Stimulated activated effector memory CD8-positive, alpha-beta T cell treated with anti-CD3 and anti-CD28 coated beads, Interleukin-12 subunit alpha, Interleukin-12 subunit beta, amount 100 ng/mL, for 72 hours (primary cell): ENCODE data around the gene CACNA2D1.

Experiments
- ATAC-seq: fragments of 150-1000 bp; cut with Tn5 transposase; 2 replicates; pipeline ENCODE4 v1.10.0; 2021
- DNase-seq, 2 donors: peaks; one replicate each; pipeline ENCODE4 v3.0.0; 2021 to 2022; ENCODE audit warnings: low spot score in 2 of 2
- H3K27ac Mint-ChIP-seq: one replicate; pipeline ENCODE4 v1.8.0; 2022; ENCODE audit warnings: mild to moderate bottlenecking, mixed read lengths
- H3K36me3 Mint-ChIP-seq: one replicate; pipeline ENCODE4 v1.8.0; 2022; ENCODE audit warnings: mild to moderate bottlenecking, mixed read lengths
- H3K4me1 Mint-ChIP-seq: one replicate; pipeline ENCODE4 v1.8.0; 2022; ENCODE audit warnings: mixed read lengths
- H3K4me3 Mint-ChIP-seq: one replicate; pipeline ENCODE4 v1.8.0; 2022; ENCODE audit warnings: mild to moderate bottlenecking, mixed read lengths
- H3K9me3 Mint-ChIP-seq: one replicate; pipeline ENCODE4 v1.8.0; 2022; ENCODE audit warnings: mixed read lengths

The CACNA2D1 gene

DNA sequence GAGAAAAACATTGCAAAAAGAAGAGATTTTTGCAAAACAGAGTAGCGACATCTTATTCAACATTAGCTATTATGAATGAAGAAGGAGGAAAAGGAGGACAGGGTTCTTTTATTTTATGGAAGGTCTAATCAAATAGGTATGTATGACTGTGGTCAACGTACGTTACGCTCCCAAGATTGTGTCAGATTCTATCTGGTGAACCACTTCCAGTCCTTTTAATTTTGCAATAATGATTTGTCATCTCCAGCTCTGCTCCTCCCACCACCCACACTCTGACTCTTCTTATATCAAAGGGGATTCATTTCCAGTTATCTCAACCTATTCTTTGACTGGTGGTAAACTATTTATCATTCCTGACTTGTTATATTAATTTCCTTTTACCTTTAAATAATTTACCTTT is 259.9 kb downstream of the CACNA2D1 start:
- DNase-seq (no peak), ATAC-seq (no peak)
- Mint-ChIP-seq H3K27ac (no peak overlapping the region), H3K4me3 (no peak overlapping the region), H3K9me3 (peaks cover 12% of the 10 kb centered on the region), H3K4me1 (no peaks in the 10 kb centered on the region), H3K36me3 (no peaks in the 10 kb centered on the region)

DNA sequence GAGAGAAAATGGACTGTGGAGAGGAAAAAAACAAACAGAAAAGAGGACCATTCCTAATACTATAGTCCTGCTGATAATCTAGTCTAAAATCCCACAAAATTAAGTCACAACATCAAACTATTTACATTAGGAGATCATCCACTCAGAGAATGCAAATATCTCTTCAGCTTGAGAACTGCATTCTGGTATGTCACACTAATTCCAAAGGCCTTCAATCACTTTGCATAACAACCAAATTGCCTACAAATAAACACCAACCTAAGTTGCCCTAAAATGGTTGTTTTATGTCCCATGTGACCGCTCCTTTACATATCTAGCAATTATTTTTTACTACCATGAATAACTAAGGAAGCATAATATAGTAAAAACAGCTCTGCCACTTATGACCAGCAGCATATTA is 264.3 kb downstream of the CACNA2D1 start:
- H3K4me1 Mint-ChIP-seq: no peaks in the 10 kb centered on the region
- H3K27ac Mint-ChIP-seq: no peak overlapping the region

GRCh38 chr7:82175319-82175718 is 268.3 kb downstream of the CACNA2D1 start:
- ATAC-seq: no peak
- no peak overlapping the region for H3K4me3 Mint-ChIP-seq
- no peak overlapping the region for H3K27ac Mint-ChIP-seq
- no peaks in the 10 kb centered on the region for H3K4me1 Mint-ChIP-seq
- no peaks in the 10 kb centered on the region for H3K36me3 Mint-ChIP-seq
- no peak for DNase-seq
- H3K9me3 Mint-ChIP-seq: peaks cover 8% of the 10 kb centered on the region

More for the DNA sequence above, 264.3 kb downstream of the CACNA2D1 start:
- H3K9me3 Mint-ChIP-seq: peaks cover 10% of the 10 kb centered on the region
- ATAC-seq: no peak
- no peak overlapping the region for H3K4me3 Mint-ChIP-seq
- H3K36me3 Mint-ChIP-seq: no peaks in the 10 kb centered on the region
- DNase-seq: no peak

- DNase-seq: no peak
- H3K4me1 Mint-ChIP-seq: no peaks in the 10 kb centered on the region
- H3K36me3 Mint-ChIP-seq: no peaks in the 10 kb centered on the region
- no peak for ATAC-seq
- H3K4me3 Mint-ChIP-seq: no peak overlapping the region
- H3K27ac Mint-ChIP-seq: no peak overlapping the region
- peaks cover 8% of the 10 kb centered on the region for H3K9me3 Mint-ChIP-seq
Observed at GRCh38 chr7:82173400-82174021, 270.1 kb downstream of the CACNA2D1 start.

DNA sequence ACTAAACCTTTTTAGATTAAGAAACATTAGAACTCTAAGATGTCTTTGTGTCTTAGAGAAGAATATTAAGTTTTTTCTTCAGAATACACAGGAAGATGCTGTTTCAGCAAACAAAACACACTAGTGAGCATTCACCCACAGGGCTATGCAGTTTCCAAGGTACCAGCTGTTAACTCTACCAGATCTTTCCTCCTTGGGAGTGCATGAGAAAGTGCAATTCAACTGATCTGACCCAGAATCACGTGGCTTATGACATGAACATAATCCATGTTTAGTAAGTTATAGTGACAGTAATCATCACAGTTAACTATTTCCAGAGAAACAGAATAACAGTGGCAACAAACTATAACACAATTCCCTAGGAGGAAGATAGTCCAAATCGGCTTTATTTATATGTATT is 270.7 kb downstream of the CACNA2D1 start:
- Mint-ChIP-seq H3K27ac (no peak overlapping the region), H3K4me1 (no peaks in the 10 kb centered on the region), H3K36me3 (no peaks in the 10 kb centered on the region), H3K4me3 (no peak overlapping the region), H3K9me3 (peaks cover 3% of the 10 kb centered on the region)
- ATAC-seq (no peak), DNase-seq (no peak)

- Mint-ChIP-seq H3K4me3 (no peak overlapping the region), H3K9me3 (peaks cover 3% of the 10 kb centered on the region), H3K27ac (no peak overlapping the region)
Observed at GRCh38 chr7:82172017-82172416, 271.6 kb downstream of the CACNA2D1 start.

DNA sequence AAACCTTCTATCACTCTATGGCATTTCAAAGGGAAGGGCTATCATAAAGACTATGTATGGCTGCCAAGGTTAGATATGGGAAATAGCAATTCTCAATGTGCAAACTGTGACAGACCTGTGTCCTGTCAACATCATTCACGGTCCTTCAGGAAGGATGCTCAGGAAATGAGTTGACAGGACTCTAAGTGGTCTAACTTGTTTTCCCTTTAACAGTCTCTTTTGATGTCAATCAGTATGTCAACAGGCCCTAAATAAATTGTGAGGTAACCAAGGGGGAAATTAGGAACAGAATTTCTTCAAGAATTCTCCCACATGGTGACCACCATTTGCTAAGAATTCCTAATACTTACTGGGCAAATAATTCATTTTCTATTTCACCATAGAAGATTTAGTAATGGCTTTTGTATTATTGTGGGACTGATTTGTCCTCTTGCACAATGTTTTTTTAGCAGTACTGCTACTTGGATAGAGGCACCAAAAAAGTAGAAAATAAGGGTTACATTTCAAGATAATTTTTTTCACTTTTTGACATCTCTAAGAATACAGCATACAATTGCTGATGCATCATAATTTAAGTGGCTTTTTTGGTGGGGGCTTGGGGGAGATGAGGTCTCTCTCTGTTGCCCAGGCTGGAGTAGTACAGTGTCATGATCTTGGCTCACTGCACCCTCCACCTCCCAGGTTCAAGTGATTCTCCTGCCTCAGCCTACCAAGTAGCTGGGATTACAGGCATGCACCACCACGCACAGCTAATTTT is 275.8 kb downstream of the CACNA2D1 start:
- H3K27ac Mint-ChIP-seq: no peak overlapping the region
- ATAC-seq: no peak
- H3K4me3 Mint-ChIP-seq: no peak overlapping the region
- peaks cover 3% of the 10 kb centered on the region for H3K9me3 Mint-ChIP-seq
- no peaks in the 10 kb centered on the region for H3K4me1 Mint-ChIP-seq
- DNase-seq: no peak
- H3K36me3 Mint-ChIP-seq: no peaks in the 10 kb centered on the region

More at GRCh38 chr7:82172017-82172416, 271.6 kb downstream of the CACNA2D1 start:
- Mint-ChIP-seq H3K36me3 (no peaks in the 10 kb centered on the region), H3K4me1 (no peaks in the 10 kb centered on the region)
- DNase-seq: no peak
- no peak for ATAC-seq

DNA sequence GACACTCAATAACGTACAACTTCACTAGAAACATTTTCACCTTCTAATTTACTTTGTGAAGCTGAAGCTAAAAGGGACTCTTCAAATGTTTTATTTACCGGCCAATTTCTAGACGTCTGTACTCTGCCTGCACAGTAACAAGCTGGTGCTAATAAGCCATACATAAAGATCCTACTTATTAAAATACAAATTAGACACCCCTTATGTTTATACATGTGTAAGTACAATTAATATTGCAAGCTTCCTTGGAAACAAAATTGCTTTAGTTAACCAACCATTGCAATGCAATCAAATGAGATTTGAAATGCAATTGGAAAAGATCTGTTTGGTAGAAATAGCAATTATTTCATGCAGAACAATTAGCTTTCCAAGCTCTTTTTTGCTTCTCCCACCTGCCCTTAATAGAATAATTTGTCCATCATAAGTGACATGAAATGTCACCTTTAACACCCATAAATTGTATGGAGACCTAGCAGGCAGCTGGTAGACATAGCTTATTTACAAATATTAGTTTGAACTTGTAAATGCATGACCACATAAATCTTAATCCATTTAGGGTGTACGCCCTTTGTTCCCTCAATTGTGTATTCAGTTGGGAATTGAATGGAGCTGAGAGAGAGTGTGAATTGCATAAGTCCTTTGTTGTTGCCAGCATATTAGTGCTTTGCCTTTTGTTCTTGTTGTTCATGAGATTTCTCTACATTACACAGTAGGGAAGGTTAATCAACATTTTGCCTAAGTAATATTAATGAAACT is 277.1 kb downstream of the CACNA2D1 start:
- Mint-ChIP-seq H3K9me3 (peaks cover 8% of the 10 kb centered on the region), H3K4me1 (no peaks in the 10 kb centered on the region), H3K4me3 (no peak overlapping the region), H3K36me3 (no peaks in the 10 kb centered on the region), H3K27ac (no peak overlapping the region)
- DNase-seq: no peak
- ATAC-seq: no peak

DNA sequence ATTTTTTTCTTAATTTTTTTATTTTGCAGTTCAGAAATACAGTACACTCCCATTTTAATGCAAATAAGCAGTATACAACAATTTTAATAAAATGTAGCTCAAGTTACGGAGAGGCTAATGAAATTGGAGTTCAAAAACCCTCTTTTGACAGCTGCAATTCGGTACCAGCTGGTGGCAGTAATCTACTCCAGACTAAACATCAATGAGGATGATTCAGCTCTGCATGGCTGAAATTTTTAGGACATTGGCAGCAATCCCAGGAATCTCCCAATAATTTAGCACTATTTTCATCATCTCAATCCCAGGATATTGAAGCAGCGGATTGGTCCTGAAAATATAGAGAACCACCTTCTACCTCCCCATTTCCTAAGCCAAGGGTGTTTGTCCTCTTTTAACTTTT is 278.8 kb downstream of the CACNA2D1 start:
- Mint-ChIP-seq H3K4me3 (no peak overlapping the region), H3K36me3 (no peaks in the 10 kb centered on the region)

DNA sequence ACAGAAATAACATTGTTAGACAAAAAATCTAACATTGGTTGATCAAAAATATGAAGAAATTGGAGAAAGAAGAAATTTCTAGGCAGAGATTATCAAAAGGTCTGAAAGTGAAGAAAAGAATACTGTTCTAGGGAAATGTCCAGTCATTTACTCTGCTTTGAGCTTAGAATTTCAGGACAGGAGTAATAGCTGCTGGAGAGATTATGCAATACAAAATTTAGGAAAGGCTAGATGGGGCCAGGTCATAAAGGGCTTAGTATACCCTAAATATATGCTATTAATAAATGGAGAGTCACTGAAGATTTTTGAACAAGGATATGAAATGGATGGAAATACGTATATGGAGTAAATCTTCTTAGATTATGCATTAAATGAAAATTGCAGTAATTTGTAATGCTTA is 279.2 kb downstream of the CACNA2D1 start:
- no peak for ATAC-seq
- H3K27ac Mint-ChIP-seq: no peak overlapping the region
- H3K36me3 Mint-ChIP-seq: no peaks in the 10 kb centered on the region
- H3K9me3 Mint-ChIP-seq: peaks cover 11% of the 10 kb centered on the region
- no peak for DNase-seq
- H3K4me3 Mint-ChIP-seq: no peak overlapping the region
- no peaks in the 10 kb centered on the region for H3K4me1 Mint-ChIP-seq

More for the DNA sequence above, 278.8 kb downstream of the CACNA2D1 start:
- ATAC-seq (no peak), DNase-seq (no peak)
- Mint-ChIP-seq H3K9me3 (peaks cover 11% of the 10 kb centered on the region), H3K27ac (no peak overlapping the region), H3K4me1 (no peaks in the 10 kb centered on the region)

DNA sequence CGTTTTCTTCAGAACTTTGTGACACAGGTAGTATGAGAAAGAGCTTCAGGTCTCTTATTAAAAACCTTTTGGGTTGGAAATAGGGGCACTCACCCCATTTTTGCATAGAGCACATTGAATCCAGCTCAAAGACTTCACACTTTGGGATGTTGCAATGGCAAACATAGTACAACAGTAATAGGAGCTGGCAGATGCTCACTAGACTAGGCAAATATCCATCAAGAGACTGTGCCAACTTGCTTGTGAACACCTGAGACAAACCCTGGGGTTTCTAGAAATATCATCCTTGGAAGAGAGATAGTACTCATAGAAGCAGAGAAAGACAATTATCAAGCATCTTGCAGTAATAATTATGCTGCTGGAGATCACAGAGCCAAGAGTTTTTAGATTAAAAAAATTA is 280.0 kb downstream of the CACNA2D1 start:
- H3K4me3 Mint-ChIP-seq: no peak overlapping the region
- H3K4me1 Mint-ChIP-seq: no peaks in the 10 kb centered on the region
- DNase-seq: no peak
- H3K9me3 Mint-ChIP-seq: peaks cover 13% of the 10 kb centered on the region
- H3K36me3 Mint-ChIP-seq: no peaks in the 10 kb centered on the region
- ATAC-seq: no peak
- no peak overlapping the region for H3K27ac Mint-ChIP-seq

DNA sequence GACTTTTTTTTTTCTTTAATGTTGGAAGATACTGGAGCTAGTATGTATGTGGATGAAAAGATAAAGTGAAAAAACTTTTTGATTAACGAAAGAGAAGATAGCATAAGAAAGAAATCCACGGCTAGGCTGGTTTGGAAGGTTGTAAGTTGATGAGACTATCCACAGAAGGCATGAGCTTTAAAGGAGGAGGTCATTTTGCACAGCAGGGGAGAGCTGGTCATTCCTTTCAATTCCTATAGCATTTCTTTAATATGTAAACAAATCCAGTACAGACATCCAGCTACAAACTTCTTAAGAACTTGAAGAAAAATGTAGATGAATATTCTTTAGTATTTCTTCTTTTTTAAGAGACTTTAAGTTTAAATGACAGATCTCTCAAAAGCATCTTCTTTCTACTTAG is 281.3 kb downstream of the CACNA2D1 start:
- DNase-seq (no peak), ATAC-seq (no peak)
- H3K4me1 Mint-ChIP-seq: no peaks in the 10 kb centered on the region
- peaks cover 13% of the 10 kb centered on the region for H3K9me3 Mint-ChIP-seq
- H3K4me3 Mint-ChIP-seq: no peak overlapping the region
- H3K27ac Mint-ChIP-seq: no peak overlapping the region
- H3K36me3 Mint-ChIP-seq: no peaks in the 10 kb centered on the region

GRCh38 chr7:82158327-82158726 is 285.2 kb downstream of the CACNA2D1 start:
- peaks cover 13% of the 10 kb centered on the region for H3K9me3 Mint-ChIP-seq
- no peak overlapping the region for H3K4me3 Mint-ChIP-seq
- H3K27ac Mint-ChIP-seq: no peak overlapping the region
- DNase-seq (no peak), ATAC-seq (no peak)
- H3K4me1 Mint-ChIP-seq: no peaks in the 10 kb centered on the region
- no peaks in the 10 kb centered on the region for H3K36me3 Mint-ChIP-seq

DNA sequence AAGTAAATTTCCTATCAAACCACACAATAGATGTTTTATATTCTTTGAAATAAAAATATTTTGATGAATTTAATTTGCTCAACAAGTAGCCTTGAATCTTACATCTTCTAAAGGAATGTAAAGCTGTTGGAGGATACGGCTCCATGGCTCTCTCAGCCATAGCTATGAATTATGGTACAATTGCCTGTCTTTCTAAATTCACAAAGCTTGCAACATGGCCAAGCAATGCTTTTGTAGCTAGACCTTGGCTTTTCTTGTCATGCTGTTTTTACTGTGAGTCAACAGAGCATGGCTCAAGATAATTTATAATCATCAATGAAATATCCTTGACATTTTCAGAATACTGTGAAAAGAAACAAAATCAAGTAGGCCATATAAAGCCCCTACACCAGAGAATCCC is 286.7 kb downstream of the CACNA2D1 start:
- Mint-ChIP-seq H3K4me1 (no peaks in the 10 kb centered on the region), H3K27ac (no peak overlapping the region), H3K36me3 (no peaks in the 10 kb centered on the region), H3K4me3 (no peak overlapping the region), H3K9me3 (peaks cover 10% of the 10 kb centered on the region)
- no peak for DNase-seq
- no peak for ATAC-seq

GRCh38 chr7:82156168-82156567 is 287.4 kb downstream of the CACNA2D1 start:
- H3K4me3 Mint-ChIP-seq: no peak overlapping the region
- H3K4me1 Mint-ChIP-seq: no peaks in the 10 kb centered on the region
- ATAC-seq (no peak), DNase-seq (no peak)
- no peaks in the 10 kb centered on the region for H3K36me3 Mint-ChIP-seq
- no peak overlapping the region for H3K27ac Mint-ChIP-seq
- peaks cover 3% of the 10 kb centered on the region for H3K9me3 Mint-ChIP-seq

DNA sequence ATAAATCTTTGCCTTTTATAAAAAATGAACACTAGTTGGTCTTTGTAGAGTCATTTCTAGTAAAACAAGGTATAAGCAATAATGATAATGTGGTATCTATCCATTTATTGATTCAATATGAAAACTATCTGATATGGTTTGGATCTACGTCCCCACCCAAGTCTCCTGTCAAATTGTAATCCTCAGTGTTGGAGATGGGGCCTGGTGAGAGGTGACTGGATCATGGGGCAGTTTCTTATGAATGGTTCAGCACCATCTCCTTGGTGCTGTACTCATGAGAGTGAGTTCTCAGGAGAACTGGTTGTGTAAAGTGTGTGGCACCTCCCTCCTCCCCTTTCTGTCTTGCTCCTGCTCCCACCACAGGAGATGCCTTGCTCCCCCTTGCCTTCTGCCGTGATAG is 288.8 kb downstream of the CACNA2D1 start:
- DNase-seq: no peak
- Mint-ChIP-seq H3K36me3 (no peaks in the 10 kb centered on the region), H3K9me3 (peaks cover 2% of the 10 kb centered on the region), H3K4me3 (no peak overlapping the region), H3K4me1 (no peaks in the 10 kb centered on the region), H3K27ac (no peak overlapping the region)
- ATAC-seq: no peak
